ENCODE measurements around the gene SERPINB2.
"Not testable (repeated sequence)": the region's sequence is repeated elsewhere in the genome, so short reads cannot be mapped to it uniquely, and the experiment has no call there.

SERPINB2 gene

GRCh38 chr18:63889626-63890025, 2.1 kb downstream of the SERPINB2 start:
- no peak for DNase-seq

GRCh38 chr18:63890237-63890949, 2.9 kb downstream of the SERPINB2 start:
- DNase-seq: no peak

- DNase-seq: no peak
Measured at GRCh38 chr18:63890950-63891304, 3.4 kb downstream of the SERPINB2 start.

GRCh38 chr18:63892566-63892965, 5.1 kb downstream of the SERPINB2 start:
- DNase-seq: no peak

GRCh38 chr18:63894106-63894772, 6.7 kb downstream of the SERPINB2 start:
- no peak for DNase-seq

GRCh38 chr18:63895190-63895589, 7.7 kb downstream of the SERPINB2 start:
- no peak for DNase-seq

- no peak for DNase-seq
Measured at GRCh38 chr18:63897072-63897471, 9.6 kb downstream of the SERPINB2 start.

GRCh38 chr18:63899206-63899605, 11.7 kb downstream of the SERPINB2 start:
- DNase-seq: no peak

- no peak for DNase-seq
Measured at GRCh38 chr18:63903851-63904570, 16.5 kb downstream of the SERPINB2 start.

- DNase-seq: no peak
Measured at GRCh38 chr18:63904694-63905093, 17.2 kb downstream of the SERPINB2 start.

GRCh38 chr18:63905361-63905760, 17.9 kb downstream of the SERPINB2 start:
- no peak for DNase-seq

- no peak for DNase-seq
Measured at GRCh38 chr18:63906056-63906455, 18.6 kb downstream of the SERPINB2 start.

GRCh38 chr18:63907664-63908063, 20.2 kb downstream of the SERPINB2 start, which contains the start of gene SERPINB10:
TSS of gene SERPINB10 (plus strand) at chr18:63907958. CDS start at chr18:63915511, 7,553 bp downstream.
- no peak for DNase-seq

- no peak for DNase-seq
Measured at GRCh38 chr18:63908858-63909257, 21.4 kb downstream of the SERPINB2 start.

- DNase-seq: no peak
Measured at GRCh38 chr18:63909870-63910269, 22.4 kb downstream of the SERPINB2 start.

- DNase-seq: no peak
Measured at GRCh38 chr18:63917817-63918216, 30.3 kb downstream of the SERPINB2 start.

GRCh38 chr18:63922049-63922448, 34.5 kb downstream of the SERPINB2 start:
- DNase-seq: no peak

- DNase-seq: no peak
Measured at GRCh38 chr18:63924551-63924950, 37.0 kb downstream of the SERPINB2 start.

GRCh38 chr18:63928331-63928730, 40.8 kb downstream of the SERPINB2 start:
- no peak for DNase-seq

GRCh38 chr18:63929369-63929768, 41.9 kb downstream of the SERPINB2 start:
- not testable (repeated sequence) for DNase-seq

- DNase-seq: no peak
Measured at GRCh38 chr18:63930773-63931354, 43.4 kb downstream of the SERPINB2 start.

- DNase-seq: peak; percentile 58
Measured at GRCh38 chr18:63936156-63936931, 48.8 kb downstream of the SERPINB2 start.

Data from CD4-positive, alpha-beta T cell treated with Interleukin-6 for 4 hours (primary cell).